ENCODE data around the gene APBB2.

The APBB2 gene

GRCh38 chr4:40846532-40846931, 367.8 kb downstream of the APBB2 start:
- no peaks in the 10 kb centered on the region; the same call in 1 of the 2 replicates for H3K36me3 ChIP-seq
- TF ChIP-seq CTCF (IDR thresholded peaks at IDR 0.05; ENCODE audit: low read depth, low read length) = no peak
- no peaks in the 10 kb centered on the region for H3K27me3 ChIP-seq (ENCODE audit: insufficient read depth, low read depth, severe bottlenecking)
- H3K4me3 ChIP-seq (ENCODE audit: low read depth, low read length) = no peak overlapping the region
- no peak overlapping the region for H3K27ac ChIP-seq
- no peaks in the 10 kb centered on the region for H3K9me3 ChIP-seq (ENCODE audit: severe bottlenecking)
- DNase-seq = no peak

GRCh38 chr4:40845154-40845835, 369.0 kb downstream of the APBB2 start:
- TF ChIP-seq CTCF (IDR thresholded peaks at IDR 0.05; ENCODE audit: low read depth, low read length) = no peak

GRCh38 chr4:40844261-40844660, 370.1 kb downstream of the APBB2 start:
- no peaks in the 10 kb centered on the region; the same call in 1 of the 2 replicates for H3K36me3 ChIP-seq
- no peak for TF ChIP-seq CTCF (IDR thresholded peaks at IDR 0.05; ENCODE audit: low read depth, low read length)
- no peak for DNase-seq
- H3K4me3 ChIP-seq (ENCODE audit: low read depth, low read length) = no peak overlapping the region
- H3K9me3 ChIP-seq (ENCODE audit: severe bottlenecking) = no peaks in the 10 kb centered on the region
- no peaks in the 10 kb centered on the region for H3K27me3 ChIP-seq (ENCODE audit: insufficient read depth, low read depth, severe bottlenecking)
- H3K27ac ChIP-seq = no peak overlapping the region

More at GRCh38 chr4:40845154-40845835, 369.0 kb downstream of the APBB2 start:
- H3K36me3 ChIP-seq = no peaks in the 10 kb centered on the region; the same call in 1 of the 2 replicates
- no peak overlapping the region for H3K27ac ChIP-seq
- no peak for DNase-seq
- H3K9me3 ChIP-seq (ENCODE audit: severe bottlenecking) = no peaks in the 10 kb centered on the region
- no peaks in the 10 kb centered on the region for H3K27me3 ChIP-seq (ENCODE audit: insufficient read depth, low read depth, severe bottlenecking)
- no peak overlapping the region for H3K4me3 ChIP-seq (ENCODE audit: low read depth, low read length)

- H3K4me3 ChIP-seq (ENCODE audit: low read depth, low read length) = no peak overlapping the region
- no peaks in the 10 kb centered on the region; the same call in 1 of the 2 replicates for H3K36me3 ChIP-seq
- H3K27me3 ChIP-seq (ENCODE audit: insufficient read depth, low read depth, severe bottlenecking) = no peaks in the 10 kb centered on the region
- no peaks in the 10 kb centered on the region for H3K9me3 ChIP-seq (ENCODE audit: severe bottlenecking)
- H3K27ac ChIP-seq = no peak overlapping the region
- TF ChIP-seq CTCF (IDR thresholded peaks at IDR 0.05; ENCODE audit: low read depth, low read length) = peak; percentile 24; the same call in 1 of the 2 replicates
- DNase-seq = no peak
Measured at GRCh38 chr4:40843696-40844095, 370.6 kb downstream of the APBB2 start.

GRCh38 chr4:40842725-40843423, 371.5 kb downstream of the APBB2 start:
- no peak overlapping the region for H3K4me3 ChIP-seq (ENCODE audit: low read depth, low read length)
- H3K9me3 ChIP-seq (ENCODE audit: severe bottlenecking) = no peaks in the 10 kb centered on the region
- H3K36me3 ChIP-seq = no peaks in the 10 kb centered on the region; the same call in 1 of the 2 replicates
- H3K27ac ChIP-seq = no peak overlapping the region
- no peaks in the 10 kb centered on the region for H3K27me3 ChIP-seq (ENCODE audit: insufficient read depth, low read depth, severe bottlenecking)
- no peak for TF ChIP-seq CTCF (IDR thresholded peaks at IDR 0.05; ENCODE audit: low read depth, low read length)
- DNase-seq = no peak

Measured in WERI-Rb-1 (cell line).